Muscle layer of duodenum (tissue), 2 donors: ENCODE data around the gene COL25A1.

Experiments used
- H3K27ac ChIP-seq: one replicate; pipeline ENCODE4 v1.7.0; 2013; ENCODE audit warnings: mild to moderate bottlenecking, low read length
- H3K27me3 ChIP-seq: one replicate; pipeline ENCODE4 v1.7.0; 2013; ENCODE audit warnings: low read depth, mild to moderate bottlenecking, control low read depth, low read length
- H3K36me3 ChIP-seq, 2 donors: one replicate each; pipeline ENCODE4 v1.7.0; 2013; ENCODE audit warnings: low read length in 2 of 2, control low read depth in 1 of 2, mild to moderate bottlenecking in 1 of 2; ENCODE audit not compliant: insufficient read depth in 2 of 2, control insufficient read depth in 1 of 2
- H3K4me1 ChIP-seq, 2 donors: one replicate each; pipeline ENCODE4 v1.7.0; 2013; ENCODE audit warnings: low read length in 2 of 2, mild to moderate bottlenecking in 2 of 2, control low read depth in 1 of 2, moderate library complexity in 1 of 2; ENCODE audit not compliant: insufficient read depth in 2 of 2, control insufficient read depth in 1 of 2
- H3K4me3 ChIP-seq, 2 donors: one replicate each; pipeline ENCODE4 v1.7.0; 2013; ENCODE audit warnings: low read length in 2 of 2, low read depth in 1 of 2, mild to moderate bottlenecking in 1 of 2
- H3K9me3 ChIP-seq, 2 donors: one replicate each; pipeline ENCODE4 v1.7.0; 2013; ENCODE audit warnings: low read length in 2 of 2, control low read depth in 1 of 2, mild to moderate bottlenecking in 1 of 2; ENCODE audit not compliant: control insufficient read depth in 1 of 2
- donor health status: healthy.

The COL25A1 gene

GRCh38 chr4:108922191-108922590 lies 380.3 kb downstream of the COL25A1 start:
- Histone ChIP-seq H3K27ac (no peak overlapping the region), H3K36me3 (no peaks in the 10 kb centered on the region)

DNA sequence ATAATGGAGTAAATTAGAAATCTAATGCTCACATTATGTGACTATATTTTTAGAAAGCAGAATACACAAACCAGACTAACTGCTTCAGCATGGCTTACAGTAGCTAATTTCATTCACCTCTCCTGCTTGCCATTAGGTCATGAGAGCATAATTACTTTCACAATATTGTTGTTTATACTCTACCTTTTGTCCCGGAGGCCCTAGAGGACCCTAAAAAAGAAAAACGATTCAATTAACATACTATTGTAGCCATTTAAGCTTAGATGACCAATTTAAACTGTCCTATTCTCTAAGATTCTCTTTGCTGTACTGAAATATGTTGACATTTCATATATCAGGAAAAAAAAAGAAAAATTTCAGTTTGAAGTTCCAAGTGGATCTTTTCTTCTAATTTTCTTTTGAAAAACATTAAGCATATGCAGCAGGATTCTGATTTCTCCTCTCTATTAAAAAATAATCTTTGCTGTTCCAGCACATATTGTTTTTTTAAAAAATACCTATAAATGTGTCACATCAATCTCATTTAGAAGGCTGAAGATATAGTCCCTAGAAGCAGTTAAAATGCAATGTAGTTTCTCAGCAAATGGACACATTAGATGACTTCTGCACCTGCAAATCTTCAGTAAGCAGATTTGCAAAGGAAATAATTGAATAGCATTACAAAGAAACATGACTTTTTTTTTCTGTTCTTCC lies 381.9 kb downstream of the COL25A1 start:
- Histone ChIP-seq H3K27me3 (no peaks in the 10 kb centered on the region), H3K4me1 (no peaks in the 10 kb centered on the region), H3K27ac (no peak overlapping the region), H3K36me3 (no peaks in the 10 kb centered on the region), H3K9me3 (no peaks in the 10 kb centered on the region), H3K4me3 (no peak overlapping the region)

More at GRCh38 chr4:108922191-108922590, 380.3 kb downstream of the COL25A1 start:
- Histone ChIP-seq H3K4me1 (no peaks in the 10 kb centered on the region), H3K9me3 (no peaks in the 10 kb centered on the region), H3K4me3 (no peak overlapping the region), H3K27me3 (no peaks in the 10 kb centered on the region)

DNA sequence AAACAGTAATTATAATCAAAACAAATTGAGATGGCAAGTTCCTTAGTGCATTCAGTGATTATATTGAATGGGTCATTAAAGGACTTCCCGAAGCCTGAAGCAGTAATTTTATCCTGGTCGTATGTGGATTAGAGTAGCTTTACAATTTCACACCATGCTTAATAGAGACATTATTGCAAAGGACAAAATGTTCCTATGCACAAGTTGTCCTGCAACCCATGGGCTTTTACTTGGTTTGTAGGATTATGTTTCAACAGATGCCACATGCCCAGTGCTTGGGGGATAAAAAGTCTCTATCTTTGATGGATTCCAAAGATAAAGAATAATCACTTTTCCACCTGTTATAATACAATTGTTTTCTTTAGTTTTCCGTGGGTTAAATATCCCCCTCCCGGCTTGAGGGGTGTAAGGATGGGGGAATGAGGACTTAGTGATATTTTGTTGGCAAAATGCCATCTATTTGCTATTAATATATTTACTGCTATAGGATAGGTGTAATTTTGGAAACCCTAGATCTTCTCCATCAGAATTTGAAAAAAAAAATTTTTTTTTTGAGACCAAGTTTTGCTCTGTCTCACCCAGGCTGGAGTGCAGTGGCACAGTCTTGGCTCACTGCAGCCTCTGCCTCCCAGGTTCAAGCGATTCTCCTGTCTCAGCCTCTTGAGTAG lies 383.1 kb downstream of the COL25A1 start:
- Histone ChIP-seq H3K27ac (no peak overlapping the region), H3K4me1 (no peaks in the 10 kb centered on the region)

GRCh38 chr4:108917255-108917654 lies 385.2 kb downstream of the COL25A1 start:
- Histone ChIP-seq H3K36me3 (no peaks in the 10 kb centered on the region), H3K9me3 (no peaks in the 10 kb centered on the region), H3K4me1 (no peaks in the 10 kb centered on the region), H3K4me3 (no peak overlapping the region), H3K27ac (no peak overlapping the region), H3K27me3 (no peaks in the 10 kb centered on the region)

More for the DNA sequence above, 383.1 kb downstream of the COL25A1 start:
- Histone ChIP-seq H3K4me3 (no peak overlapping the region), H3K9me3 (no peaks in the 10 kb centered on the region), H3K36me3 (no peaks in the 10 kb centered on the region), H3K27me3 (no peaks in the 10 kb centered on the region)

DNA sequence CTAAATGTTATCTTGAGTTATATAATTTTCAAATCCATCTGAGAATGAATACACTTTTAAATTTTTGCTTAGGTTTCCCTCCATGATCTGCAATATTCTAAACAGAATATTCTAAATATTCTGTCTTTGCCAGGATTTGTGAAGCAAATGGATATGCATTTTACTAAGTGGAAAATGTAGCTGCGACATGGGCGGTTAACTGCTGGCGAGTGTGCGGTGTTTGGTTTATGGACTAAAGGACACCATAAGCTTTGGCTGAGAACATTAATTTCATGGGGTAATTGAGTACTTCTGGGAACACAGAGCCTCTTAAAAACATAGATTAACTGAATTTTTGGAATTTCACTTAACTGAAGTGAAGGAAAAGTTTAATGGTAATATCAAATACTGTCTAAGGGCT lies 385.8 kb downstream of the COL25A1 start:
- Histone ChIP-seq H3K27ac (no peak overlapping the region), H3K4me1 (no peaks in the 10 kb centered on the region), H3K4me3 (no peak overlapping the region), H3K9me3 (no peaks in the 10 kb centered on the region), H3K27me3 (no peaks in the 10 kb centered on the region), H3K36me3 (no peaks in the 10 kb centered on the region)

DNA sequence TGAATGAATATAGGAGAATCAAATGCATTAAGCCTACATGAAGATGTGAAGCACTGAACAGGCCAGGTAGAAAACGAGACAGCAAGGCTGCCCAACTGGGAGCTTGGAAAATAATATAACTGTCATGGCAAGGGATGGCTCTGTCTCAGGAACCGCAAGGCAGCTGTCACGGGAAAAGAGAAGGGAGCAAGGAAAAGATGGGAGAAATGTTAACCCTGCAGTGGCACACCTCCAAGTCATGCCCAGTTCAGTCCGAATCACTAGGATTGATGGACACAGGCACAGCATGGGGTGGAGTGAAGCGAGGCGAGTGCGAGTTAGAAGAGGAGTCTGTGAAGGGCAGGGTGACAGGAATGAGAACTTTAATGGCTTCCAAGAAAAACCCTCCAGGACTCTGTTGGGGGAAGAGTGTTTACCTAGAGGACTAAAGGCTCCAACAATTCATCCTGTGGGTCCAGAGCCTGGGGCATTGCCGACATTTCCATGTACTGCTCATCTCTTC lies 395.5 kb downstream of the COL25A1 start:
- Histone ChIP-seq H3K36me3 (no peaks in the 10 kb centered on the region), H3K27me3 (no peaks in the 10 kb centered on the region), H3K4me1 (no peaks in the 10 kb centered on the region), H3K4me3 (no peak overlapping the region), H3K9me3 (no peaks in the 10 kb centered on the region), H3K27ac (no peak overlapping the region)

DNA sequence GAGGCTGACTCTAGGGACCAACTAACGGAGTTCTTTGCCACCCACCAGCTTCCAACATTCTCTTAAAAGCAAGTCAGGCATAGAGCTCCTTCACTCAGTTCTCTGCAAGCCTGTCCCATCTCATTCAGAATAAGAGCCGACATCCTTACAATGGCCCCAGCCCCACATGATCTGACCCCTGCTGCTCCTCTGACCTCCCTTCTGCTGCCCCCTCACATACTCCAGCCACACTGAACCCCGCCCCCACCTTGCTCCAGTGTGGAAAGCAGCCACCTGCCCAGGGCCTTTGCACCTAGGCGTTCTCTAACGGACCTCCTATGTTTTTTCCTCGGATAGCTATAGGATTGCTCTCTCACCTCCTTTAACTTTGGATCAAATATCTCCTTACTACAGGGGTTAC lies 396.5 kb downstream of the COL25A1 start:
- Histone ChIP-seq H3K27ac (no peak overlapping the region), H3K4me3 (no peak overlapping the region), H3K9me3 (no peaks in the 10 kb centered on the region), H3K4me1 (no peaks in the 10 kb centered on the region), H3K36me3 (no peaks in the 10 kb centered on the region), H3K27me3 (no peaks in the 10 kb centered on the region)

DNA sequence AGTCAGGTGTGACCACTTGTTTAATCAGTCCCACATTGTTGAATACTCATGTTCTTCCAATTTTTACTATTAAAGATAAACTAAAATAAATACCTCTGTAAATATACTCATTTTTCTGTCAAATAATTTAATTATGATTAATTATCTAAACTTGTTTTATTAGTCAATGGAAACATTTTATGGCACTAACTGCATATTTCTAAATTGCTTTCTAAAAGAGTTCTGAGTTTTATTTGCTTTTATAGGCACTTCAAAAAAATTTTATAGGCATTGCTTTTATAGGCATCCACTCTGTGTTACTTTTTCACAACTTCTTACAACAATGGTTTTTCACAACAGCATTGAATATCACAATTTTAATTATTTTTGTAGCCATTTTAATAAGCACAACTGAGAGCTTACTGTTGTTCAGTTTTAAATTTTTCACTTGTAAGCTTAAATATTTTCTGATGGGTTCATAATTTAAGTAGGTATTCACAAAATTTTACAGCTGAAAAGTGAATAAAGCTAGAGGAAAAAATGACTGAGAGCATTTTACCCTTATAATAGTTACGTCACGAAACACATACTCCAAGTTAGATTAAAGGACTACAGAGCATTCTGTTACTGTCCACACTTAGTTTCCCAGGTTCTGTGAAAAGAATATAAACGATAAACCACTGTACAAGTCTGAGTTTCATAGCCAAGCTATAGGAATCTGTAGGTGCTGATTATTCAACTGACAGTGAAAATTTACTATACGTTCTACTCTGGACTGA lies 398.8 kb downstream of the COL25A1 start:
- H3K9me3 ChIP-seq: no peaks in the 10 kb centered on the region
- no peaks in the 10 kb centered on the region for H3K27me3 ChIP-seq
- no peak overlapping the region for H3K4me3 ChIP-seq
- no peaks in the 10 kb centered on the region for H3K4me1 ChIP-seq
- H3K27ac ChIP-seq: no peak overlapping the region
- H3K36me3 ChIP-seq: no peaks in the 10 kb centered on the region

DNA sequence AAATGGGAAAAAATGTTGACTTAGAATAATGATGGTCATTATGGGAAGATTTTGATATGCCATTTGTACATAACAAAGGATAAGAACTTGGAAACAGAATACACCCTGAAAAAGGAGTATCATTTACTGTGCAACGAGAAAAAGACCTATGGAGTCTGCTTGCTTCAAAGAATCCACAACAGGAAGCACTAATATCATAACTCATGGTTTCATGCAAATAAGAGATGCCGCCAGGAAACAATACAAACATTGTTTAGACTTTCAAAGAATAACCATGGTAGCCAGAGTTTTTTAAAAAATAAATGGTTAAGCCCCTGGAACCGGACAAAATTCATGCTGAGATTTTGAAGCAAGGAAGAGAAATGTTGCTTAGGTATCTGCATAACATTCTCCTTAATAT lies 399.7 kb downstream of the COL25A1 start:
- Histone ChIP-seq H3K36me3 (no peaks in the 10 kb centered on the region), H3K4me1 (no peaks in the 10 kb centered on the region), H3K27me3 (no peaks in the 10 kb centered on the region), H3K9me3 (no peaks in the 10 kb centered on the region), H3K27ac (no peak overlapping the region), H3K4me3 (no peak overlapping the region)

- Histone ChIP-seq H3K36me3 (no peaks in the 10 kb centered on the region), H3K4me3 (no peak overlapping the region), H3K27me3 (no peaks in the 10 kb centered on the region), H3K27ac (no peak overlapping the region), H3K4me1 (no peaks in the 10 kb centered on the region), H3K9me3 (no peaks in the 10 kb centered on the region)
Measured at GRCh38 chr4:108901291-108901690, 401.2 kb downstream of the COL25A1 start.

GRCh38 chr4:108900018-108900580 lies 402.4 kb downstream of the COL25A1 start:
- Histone ChIP-seq H3K27ac (no peak overlapping the region), H3K36me3 (no peaks in the 10 kb centered on the region), H3K9me3 (no peaks in the 10 kb centered on the region), H3K4me3 (no peak overlapping the region), H3K4me1 (no peaks in the 10 kb centered on the region), H3K27me3 (no peaks in the 10 kb centered on the region)
